A549 (cell line): ENCODE data around the gene KDM8. TPM values are rescaled to one million over a fixed set of nuclear protein-coding genes. Genes with fewer than 3 reads are reported as not detected.

Source experiments
- ATAC-seq, 2 experiments: fragments of 200-7000 bp in 1 of 2; fragments of >200 bp in 1 of 2; cut with Nextera tagmentation in 1 of 2; cut with Tn5 transposase in 1 of 2; 3 replicates each; pipeline versions ENCODE4 v1.8.0 to v1.9.1; 2018 to 2020; ENCODE audit warnings: mild to moderate bottlenecking in 1 of 2, moderate library complexity in 1 of 2
- CTCF ChIA-PET: fragments of 300-600 bp; sonication (Branson Sonifier 250); formaldehyde crosslinking; extraction: SDS; loops from one replicate; lab custom pipeline; 2021; ENCODE audit warnings: antibody characterized with exemption, inconsistent platforms; lab: Yijun Ruan, JAX
- POLR2A ChIA-PET: fragments of 350-600 bp; formaldehyde crosslinking; extraction: SDS; loops from one replicate; lab custom pipeline; 2021; ENCODE audit warnings: antibody characterized with exemption, inconsistent platforms; lab: Yijun Ruan, JAX
- DNase-seq, 2 experiments: peaks; one replicate each; pipeline versions ENCODE4 v3.0.0 to v3.0.0-alpha.2; 2011 to 2016; ENCODE audit warnings: low read depth in 1 of 2, low spot score in 1 of 2
- FAIRE-seq: peaks from 2 replicates; lab custom pipeline; 2011; peaks lifted over from hg19 to GRCh38; lab: Jason Lieb, UNC
- H3K27ac ChIP-seq, 2 experiments: fragments of >200 bp; sonication (Bioruptor Twin); formaldehyde crosslinking; 3 replicates each; pipeline ENCODE4 v1.5.1; 2016 to 2017
- H3K4me1 ChIP-seq: fragments of >200 bp; sonication (Bioruptor Twin); formaldehyde crosslinking; 3 replicates; pipeline ENCODE4 v1.6.1; 2016
- H3K4me2 ChIP-seq: fragments of >200 bp; sonication (Bioruptor Twin); formaldehyde crosslinking; 3 replicates; pipeline ENCODE4 v1.6.1; 2016
- H3K4me3 ChIP-seq: fragments of >200 bp; sonication (Bioruptor Twin); formaldehyde crosslinking; 3 replicates; pipeline ENCODE4 v1.5.1; 2016
- H3K9me3 ChIP-seq: fragments of >200 bp; sonication (Bioruptor Twin); formaldehyde crosslinking; 3 replicates; pipeline ENCODE4 v1.6.1; 2016
- BCL3 ChIP-seq: fragments of >200 bp; sonication (Bioruptor Twin); formaldehyde crosslinking; IDR thresholded peaks from 3 replicates; pipeline ENCODE4 v1.6.1; 2016
- BHLHE40 ChIP-seq: IDR thresholded peaks from 2 replicates; pipeline ENCODE4 v1.6.1; 2012; ENCODE audit warnings: low read depth, low read length, inconsistent platforms
- CBX2 ChIP-seq: fragments of 200-600 bp; sonication (generic); IDR thresholded peaks from 2 replicates; pipeline ENCODE4 v1.6.1; 2016; ENCODE audit warnings: low read depth, mild to moderate bottlenecking, borderline replicate concordance
- CHD2 ChIP-seq: fragments of 150-350 bp; IDR thresholded peaks from 2 replicates; pipeline ENCODE4 v1.6.1; 2014; ENCODE audit warnings: low read length; ENCODE audit not compliant: partially characterized antibody
- CHD4 ChIP-seq: fragments of 200-600 bp; sonication (generic); IDR thresholded peaks from 2 replicates; pipeline ENCODE4 v1.6.1; 2016; ENCODE audit warnings: antibody characterized with exemption, mild to moderate bottlenecking, borderline replicate concordance
- E2F6 ChIP-seq: IDR thresholded peaks from 2 replicates; pipeline ENCODE4 v1.6.1; 2012; ENCODE audit warnings: low read depth, borderline replicate concordance
- EHMT2 ChIP-seq: fragments of 200-600 bp; sonication (generic); IDR thresholded peaks from 2 replicates; pipeline ENCODE4 v1.6.1; 2016; ENCODE audit warnings: antibody characterized with exemption, low read depth, mild to moderate bottlenecking, moderate library complexity
- EP300 ChIP-seq, 2 experiments: fragments of >200 bp; sonication (Bioruptor Twin); formaldehyde crosslinking; IDR thresholded peaks; 2 replicates in 1 of 2; 3 replicates in 1 of 2; pipeline ENCODE4 v1.6.1; 2016 to 2017
- ESRRA ChIP-seq: fragments of 150-350 bp; IDR thresholded peaks from 2 replicates; pipeline ENCODE4 v1.6.1; 2014; ENCODE audit warnings: mild to moderate bottlenecking, low read length, borderline replicate concordance
- FOSB ChIP-seq: fragments of 250-450 bp; sonication (Bioruptor Pico); IDR thresholded peaks from 2 replicates; pipeline ENCODE4 v1.5.0; 2020; ENCODE audit warnings: mild to moderate bottlenecking, moderate library complexity
- GATA3 ChIP-seq: IDR thresholded peaks from 2 replicates; pipeline ENCODE4 v1.6.1; 2012; ENCODE audit warnings: borderline replicate concordance
- HDAC2 ChIP-seq: fragments of 200-600 bp; sonication (generic); IDR thresholded peaks from 2 replicates; pipeline ENCODE4 v1.6.1; 2016
- HES2 ChIP-seq: fragments of >200 bp; sonication (Bioruptor Twin); formaldehyde crosslinking; IDR thresholded peaks from 2 replicates; pipeline ENCODE4 v1.6.1; 2016
- HOXB5 ChIP-seq: fragments of 250-450 bp; sonication (Bioruptor Pico); IDR thresholded peaks from 2 replicates; pipeline ENCODE4 v1.5.0; 2020; ENCODE audit warnings: mild to moderate bottlenecking, moderate library complexity
- JUNB ChIP-seq: fragments of >200 bp; sonication (Bioruptor Twin); formaldehyde crosslinking; IDR thresholded peaks from 2 replicates; pipeline ENCODE4 v1.6.1; 2016
- KDM1A ChIP-seq: fragments of 200-600 bp; sonication (generic); IDR thresholded peaks from 2 replicates; pipeline ENCODE4 v1.6.1; 2016; ENCODE audit warnings: low read depth, mild to moderate bottlenecking
- KDM5A ChIP-seq: fragments of 200-600 bp; sonication (generic); IDR thresholded peaks from 2 replicates; pipeline ENCODE4 v1.6.1; 2016; ENCODE audit warnings: antibody characterized with exemption, mild to moderate bottlenecking
- MYC ChIP-seq: IDR thresholded peaks from 2 replicates; pipeline ENCODE4 v1.6.1; 2012; ENCODE audit warnings: mild to moderate bottlenecking, inconsistent platforms, low read length, improper control_type of control experiment, borderline replicate concordance
- NFE2L2 ChIP-seq: fragments of 150-350 bp; conservative IDR thresholded peaks from 2 replicates; pipeline ENCODE4 v1.6.1; 2014; ENCODE audit warnings: low read length
- NR3C1 ChIP-seq: fragments of >200 bp; sonication (Bioruptor Twin); formaldehyde crosslinking; IDR thresholded peaks from 3 replicates; pipeline ENCODE4 v1.6.1; 2017
- PBX3 ChIP-seq: IDR thresholded peaks from 2 replicates; pipeline ENCODE4 v1.6.1; 2012
- POLR2A ChIP-seq: IDR thresholded peaks from 2 replicates; pipeline ENCODE4 v1.6.1; 2012; ENCODE audit warnings: mild to moderate bottlenecking, low read length
- POLR2AphosphoS2 ChIP-seq: conservative IDR thresholded peaks from 2 replicates; pipeline ENCODE4 v1.6.1; 2012; ENCODE audit warnings: low read length, improper control_type of control experiment, inconsistent platforms
- RAD21 ChIP-seq, 2 experiments: fragments of >200 bp in 1 of 2; sonication (Bioruptor Twin) in 1 of 2; formaldehyde crosslinking in 1 of 2; IDR thresholded peaks in 1 of 2; conservative IDR thresholded peaks in 1 of 2; 2 replicates in 1 of 2; 3 replicates in 1 of 2; pipeline ENCODE4 v1.6.1; 2012 to 2018; ENCODE audit warnings: inconsistent platforms in 1 of 2
- RARB ChIP-seq: fragments of 250-450 bp; sonication (Bioruptor Pico); IDR thresholded peaks from 2 replicates; pipeline ENCODE4 v1.8.0; 2021; ENCODE audit warnings: mild to moderate bottlenecking, moderate library complexity
- RCOR1 ChIP-seq: fragments of 150-350 bp; IDR thresholded peaks from 2 replicates; pipeline ENCODE4 v1.6.1; 2014; ENCODE audit warnings: antibody characterized with exemption, low read length, low read depth
- REST ChIP-seq: fragments of 200-600 bp; sonication (generic); IDR thresholded peaks from 2 replicates; pipeline ENCODE4 v1.6.1; 2016; ENCODE audit warnings: antibody characterized with exemption, mild to moderate bottlenecking, moderate library complexity
- RNF2 ChIP-seq: fragments of 200-600 bp; sonication (generic); IDR thresholded peaks from 2 replicates; pipeline ENCODE4 v1.6.1; 2016; ENCODE audit warnings: low read depth, mild to moderate bottlenecking, antibody characterized with exemption, moderate library complexity, borderline replicate concordance
- USF2 ChIP-seq: fragments of 450-650 bp; IDR thresholded peaks from 2 replicates; pipeline ENCODE4 v1.6.1; 2014; ENCODE audit warnings: antibody characterized with exemption
- ZC3H11A ChIP-seq: fragments of 450-650 bp; IDR thresholded peaks from 2 replicates; pipeline ENCODE4 v1.6.1; 2014; ENCODE audit warnings: antibody characterized with exemption, mild to moderate bottlenecking
- ZFP36 ChIP-seq: fragments of 450-650 bp; IDR thresholded peaks from 2 replicates; pipeline ENCODE4 v1.6.1; 2014; ENCODE audit warnings: borderline replicate concordance; ENCODE audit not compliant: partially characterized antibody
- WGBS: methylation state at CpG from one replicate; pipeline ENCODE4 v1.1.6; 2017; ENCODE audit errors: missing lambda C conversion rate; 5-methylcytosine and 5-hydroxymethylcytosine counted together
- polyA plus RNA-seq, 4 experiments: library from polyadenylated mRNA; depleted of rRNA in 3 of 4; stranded (reverse); fragments of >200 nt; fragmentation: RNase III in 1 of 4; extraction: RNeasy Plus Mini Kit Qiagen cat#74134 plus additional on column Dnase treatment in 1 of 4; gene quantifications; 2 replicates in 3 of 4; 3 replicates in 1 of 4; pipeline ENCODE4 v1.2.3, GENCODE V29; 2011 to 2017

The KDM8 gene
- polyA plus RNA-seq, 2 of the 4 experiments (the other 2 are of a cell fraction), result 1.6 to 2.3 TPM

- H3K9me3 ChIP-seq, result no peaks in the 10 kb centered on the region
- no peak overlapping the region for H3K4me3 ChIP-seq
- CTCF ChIA-PET, result interaction anchor here (0.9 to 16.7 kb wide), 11 partner anchors 8 to 125 kb away, joined by 3 to 291 read pairs (median 4); no protein-coding TSS in a partner anchor
- peak; percentile 71 to 86 for ATAC-seq
- 22% methylated on average over 12 of the region's 13 CpGs for WGBS
- H3K4me1 ChIP-seq, result peaks cover 43% of the 10 kb centered on the region
- peak; percentile 35 to 78 for DNase-seq
- peak overlapping the region; percentile 51 for H3K4me2 ChIP-seq
- FAIRE-seq, result no peak
- TF ChIP-seq REST (no peak), HES2 (no peak), HOXB5 (CRISPR knock-in tag) (peak; percentile 98), RNF2 (no peak), ZC3H11A (no peak), CHD2 (no peak), JUNB (no peak), POLR2AphosphoS2 (no peak), MYC (no peak), NFE2L2 (no peak), PBX3 (peak; percentile 61; the same call in 1 of the 2 replicates), E2F6 (no peak), USF2 (no peak), GATA3 (peak; percentile 23; the same call in 1 of the 2 replicates), CBX2 (no peak), HDAC2 (no peak), BCL3 (no peak), EP300 (IDR thresholded peaks at IDR 0.05) (peak in 1 of 2 experiments; percentile 18; a peak in 1 of 5 replicates), KDM5A (no peak), RAD21 (conservative IDR thresholded peaks at IDR 0.05 in 1 of 2, IDR thresholded peaks at IDR 0.05 in 1 of 2) (no peak), KDM1A (no peak), POLR2A (no peak), EHMT2 (no peak), ZFP36 (no peak), NR3C1 (no peak), RCOR1 (no peak), ESRRA (no peak), CHD4 (no peak), RARB (CRISPR knock-in tag) (no peak), FOSB (CRISPR knock-in tag) (no peak), BHLHE40 (no peak)
- TF ChIP-seq, all 56 proteins: peak for 4
- POLR2A ChIA-PET, result interaction anchor here (0.8 to 2.1 kb wide), 3 partner anchors 26 to 158 kb away, joined by 3 to 7 read pairs (median 6); partner anchors contain the start of genes KDM8 and NSMCE1
- peak overlapping the region; percentile 9 to 69; a peak in 4 of 6 replicates for H3K27ac ChIP-seq
These were observed 39.7 kb downstream of the KDM8 start for GRCh38 chr16:27242868-27243590.
